K562 (cell line): ENCODE data around the gene CD300A.

ENCODE experiments used
- CHD1 ChIP-seq: fragments of 200-600 bp; sonication (generic); IDR thresholded peaks from one replicate; pipeline ENCODE4 v1.6.1; 2012; ENCODE audit warnings: mild to moderate bottlenecking, moderate library complexity, low read length, inconsistent platforms
- MBD2 ChIP-seq: sonication (generic); IDR thresholded peaks from 2 replicates; pipeline ENCODE4 v1.6.1; 2016; ENCODE audit warnings: low read depth, borderline replicate concordance
- ZNF197 ChIP-seq: fragments of 200-800 bp; sonication (Bioruptor generic); IDR thresholded peaks from 2 replicates; pipeline ENCODE4 v1.6.1; 2016; ENCODE audit warnings: low read depth, missing genetic modification characterization, missing compliant biosample characterization
- TF ChIP-seq, protein P1 (sequence below), 3 experiments: IDR thresholded peaks in 2 of 3; conservative IDR thresholded peaks in 1 of 3; 2 replicates each; pipeline ENCODE4 v1.5.1; 2011 to 2012; ENCODE audit warnings: low read length in 3 of 3, mild to moderate bottlenecking in 3 of 3, control low read depth in 2 of 3, improper control_type of control experiment in 1 of 3, inconsistent platforms in 1 of 3, low read depth in 1 of 3, mixed read lengths in 1 of 3, moderate library complexity in 1 of 3; ENCODE audit not compliant: insufficient read depth in 2 of 3

DNA sequence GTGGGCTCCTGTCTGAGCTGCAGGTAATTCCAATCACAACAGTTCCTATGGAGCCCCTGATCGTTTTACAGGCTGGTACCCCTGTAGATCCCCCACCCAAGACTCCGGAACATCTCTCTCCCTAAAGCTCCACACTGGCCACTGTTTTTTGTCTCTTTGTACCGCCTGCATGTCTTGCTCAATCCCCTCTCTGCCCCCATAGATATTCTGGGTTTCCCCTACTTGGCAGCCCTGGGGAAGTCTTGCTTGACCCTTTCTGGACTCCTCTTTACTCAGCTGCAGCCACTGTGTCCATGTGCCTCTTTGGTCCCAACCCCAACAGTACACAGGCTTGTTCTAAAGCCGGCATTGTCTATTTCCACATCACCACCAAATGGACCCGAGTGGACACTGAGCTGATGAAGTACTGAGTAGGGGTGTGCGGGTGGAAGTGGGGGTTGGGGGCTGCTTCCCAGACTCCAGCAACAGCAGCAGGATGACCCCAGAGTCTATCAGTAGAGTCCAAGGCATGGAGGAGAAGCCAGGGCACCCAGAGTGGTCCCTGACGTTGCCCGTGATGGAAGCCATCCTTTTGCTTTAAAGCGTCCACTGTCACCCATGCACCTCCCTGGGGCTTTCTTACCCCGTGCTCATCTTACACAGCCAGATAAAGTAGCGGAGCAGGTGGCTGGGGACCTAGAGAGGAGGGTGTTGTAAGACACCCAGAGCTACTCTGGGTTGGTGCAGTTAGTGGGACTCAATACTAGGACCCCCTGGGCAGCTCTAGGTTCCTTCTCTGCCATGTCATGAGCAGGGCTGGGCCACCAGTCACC lies 58.4 kb downstream of the CD300A start:
- TF ChIP-seq MBD2 (no peak), CHD1 (no peak), ZNF197 (CRISPR knock-in tag) (no peak)
- TF ChIP-seq, protein P1, sequence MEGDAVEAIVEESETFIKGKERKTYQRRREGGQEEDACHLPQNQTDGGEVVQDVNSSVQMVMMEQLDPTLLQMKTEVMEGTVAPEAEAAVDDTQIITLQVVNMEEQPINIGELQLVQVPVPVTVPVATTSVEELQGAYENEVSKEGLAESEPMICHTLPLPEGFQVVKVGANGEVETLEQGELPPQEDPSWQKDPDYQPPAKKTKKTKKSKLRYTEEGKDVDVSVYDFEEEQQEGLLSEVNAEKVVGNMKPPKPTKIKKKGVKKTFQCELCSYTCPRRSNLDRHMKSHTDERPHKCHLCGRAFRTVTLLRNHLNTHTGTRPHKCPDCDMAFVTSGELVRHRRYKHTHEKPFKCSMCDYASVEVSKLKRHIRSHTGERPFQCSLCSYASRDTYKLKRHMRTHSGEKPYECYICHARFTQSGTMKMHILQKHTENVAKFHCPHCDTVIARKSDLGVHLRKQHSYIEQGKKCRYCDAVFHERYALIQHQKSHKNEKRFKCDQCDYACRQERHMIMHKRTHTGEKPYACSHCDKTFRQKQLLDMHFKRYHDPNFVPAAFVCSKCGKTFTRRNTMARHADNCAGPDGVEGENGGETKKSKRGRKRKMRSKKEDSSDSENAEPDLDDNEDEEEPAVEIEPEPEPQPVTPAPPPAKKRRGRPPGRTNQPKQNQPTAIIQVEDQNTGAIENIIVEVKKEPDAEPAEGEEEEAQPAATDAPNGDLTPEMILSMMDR (IDR thresholded peaks at IDR 0.05 in 2 of 3, conservative IDR thresholded peaks at IDR 0.05 in 1 of 3; ENCODE audit: insufficient read depth in 2 of 3, low read depth in 1 of 3, low read length in 3 of 3): no peak
